NCI-H510A (cell line): ENCODE measurements around the gene WFIKKN2.
"Not testable (repeated sequence)": the region's sequence is repeated elsewhere in the genome, so short reads cannot be mapped to it uniquely, and the experiment has no call there.

Source experiments
- DNase-seq: peaks from one replicate; lab custom pipeline; 2025; lab: John Stamatoyannopoulos, UW

The WFIKKN2 gene

GRCh38 chr17:50877042-50877441 is 41.7 kb downstream of the WFIKKN2 start:
- not testable (repeated sequence) for DNase-seq

DNA sequence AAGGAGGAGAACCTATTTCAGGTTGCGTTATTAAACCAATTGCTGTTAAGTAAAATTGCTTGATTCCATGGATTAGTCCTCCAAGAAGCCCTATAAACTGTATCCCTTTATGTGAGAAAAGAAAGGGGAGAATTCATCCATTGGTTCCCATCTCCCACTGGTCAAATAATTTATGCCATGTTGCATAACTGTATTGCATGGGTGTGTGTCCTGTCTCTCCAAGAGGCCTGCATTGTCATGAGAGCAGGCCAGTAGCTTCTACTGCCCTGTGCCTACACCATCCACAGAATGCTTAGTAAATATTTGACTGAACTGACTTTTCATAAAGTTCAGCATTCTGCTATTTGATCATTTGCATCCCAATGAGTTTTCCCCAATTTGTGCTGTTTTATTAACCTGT is 42.5 kb downstream of the WFIKKN2 start:
- no peak for DNase-seq

GRCh38 chr17:50879086-50879485 is 43.7 kb downstream of the WFIKKN2 start:
- DNase-seq: no peak

DNA sequence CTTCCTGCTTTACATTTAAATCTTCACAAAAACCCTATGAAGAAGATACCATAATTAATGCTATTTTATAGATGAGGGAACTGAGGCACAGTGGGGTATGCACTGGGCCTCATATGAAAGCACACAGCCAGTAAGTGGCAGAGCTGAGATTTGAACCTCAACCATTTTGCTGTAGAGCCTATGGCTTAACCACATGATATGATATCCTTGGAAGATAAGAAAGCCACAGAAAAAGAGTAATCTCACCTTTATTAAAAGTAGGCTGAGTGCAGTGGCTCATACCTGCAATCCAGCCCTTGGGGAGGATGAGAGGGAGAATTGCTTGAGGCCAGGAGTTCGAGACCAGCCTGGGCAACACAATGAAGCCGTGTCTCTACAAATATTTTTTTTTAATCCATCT is 45.8 kb downstream of the WFIKKN2 start:
- DNase-seq: no peak

DNA sequence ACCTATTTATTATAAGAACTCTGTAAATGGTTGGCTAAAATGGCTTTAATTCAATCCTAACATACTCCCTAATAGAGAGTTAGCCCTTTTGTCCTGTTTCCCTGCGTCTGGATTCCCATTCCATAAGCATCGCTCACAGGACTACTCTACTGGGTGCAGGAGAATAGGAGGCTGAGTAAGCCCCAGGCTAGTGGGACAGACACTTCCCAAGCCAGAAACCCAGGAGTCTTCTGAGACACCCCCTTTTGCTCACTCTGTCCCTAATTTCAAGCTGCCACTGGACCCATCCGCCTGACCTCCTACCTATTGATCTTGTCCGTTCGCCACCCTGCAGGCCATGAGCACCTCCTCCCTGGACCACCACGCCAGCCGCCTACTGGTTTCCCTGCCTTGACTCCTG is 47.5 kb downstream of the WFIKKN2 start:
- DNase-seq: no peak

- DNase-seq: no peak
Measured at GRCh38 chr17:50883850-50884438, 48.6 kb downstream of the WFIKKN2 start.

- no peak for DNase-seq
Measured at GRCh38 chr17:50884439-50885311, 49.3 kb downstream of the WFIKKN2 start.

- DNase-seq: no peak
Measured at GRCh38 chr17:50887705-50888245, 52.4 kb downstream of the WFIKKN2 start.

DNA sequence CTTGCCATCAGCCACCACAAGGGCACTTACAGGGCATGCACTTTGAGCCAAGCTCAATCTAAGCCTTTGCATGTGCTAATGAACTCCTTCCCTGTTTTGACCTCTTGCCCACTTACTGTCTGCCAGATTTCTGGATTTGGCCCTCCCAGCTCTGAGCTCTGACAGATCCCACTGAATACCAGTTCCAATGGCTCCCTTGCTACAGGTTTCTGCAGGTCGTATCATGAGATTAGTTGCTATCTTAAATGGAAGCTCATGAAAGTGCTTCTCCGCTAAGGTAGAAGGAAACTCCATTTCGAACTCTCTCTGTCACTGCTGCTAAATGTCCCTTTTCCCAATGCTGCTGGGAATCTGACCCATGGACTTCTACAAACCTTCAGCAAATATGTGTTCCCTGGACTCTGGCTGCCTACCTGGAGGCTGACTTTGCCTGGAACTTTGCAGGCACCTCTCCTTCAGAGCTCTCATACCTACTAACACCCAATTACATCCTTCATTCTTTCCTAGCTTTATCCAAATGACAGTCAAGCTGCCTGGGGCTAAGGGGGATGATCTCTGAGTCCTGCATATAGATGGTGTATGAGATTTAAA is 54.2 kb downstream of the WFIKKN2 start:
- no peak for DNase-seq

DNA sequence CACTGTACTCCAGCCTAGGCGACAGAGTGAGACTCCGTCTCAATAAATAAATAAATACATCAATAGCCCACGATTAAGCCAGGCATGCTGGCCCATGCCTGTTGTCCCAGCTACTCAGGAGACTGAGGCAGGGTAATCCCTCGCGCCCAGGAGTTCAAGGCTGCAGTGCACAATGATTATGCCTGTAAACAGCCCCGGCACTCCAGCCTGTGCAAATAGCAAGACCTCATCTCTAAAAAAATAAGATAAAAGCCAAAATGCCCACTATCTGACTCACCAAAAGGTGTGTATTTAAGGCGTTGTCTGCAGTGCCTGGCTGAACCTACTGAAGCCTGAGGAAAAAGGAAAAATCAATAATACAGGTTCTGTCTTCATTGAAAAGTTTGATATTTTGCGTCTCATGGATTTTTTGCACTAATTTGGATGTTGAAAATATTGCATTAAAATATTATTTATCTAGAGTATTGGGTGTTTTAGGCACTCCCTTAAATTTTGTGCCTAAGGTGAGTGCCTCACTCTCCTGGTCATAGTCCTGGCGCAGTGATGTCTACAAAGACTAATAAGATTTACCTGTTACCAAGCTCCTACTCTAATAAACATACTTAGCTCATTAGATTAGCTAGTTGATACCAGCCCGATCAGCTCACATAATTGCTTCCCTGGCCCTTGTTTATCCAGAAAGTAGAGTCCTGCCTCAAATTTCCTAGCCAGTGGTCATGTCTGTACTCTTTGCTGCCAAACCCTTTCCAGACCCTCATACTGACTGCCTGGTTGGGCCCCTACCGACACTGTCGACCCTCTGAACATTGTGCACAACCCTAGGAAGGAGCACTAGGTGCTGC is 55.5 kb downstream of the WFIKKN2 start:
- DNase-seq: no peak

- DNase-seq: no peak
Measured at GRCh38 chr17:50891577-50891989, 56.2 kb downstream of the WFIKKN2 start.
